H9 (cell line): ENCODE data around the gene SIVA1. TPM values are rescaled to one million over a fixed set of nuclear protein-coding genes. Genes with fewer than 3 reads are reported as not detected.

ENCODE experiments used
- DNase-seq: peaks from one replicate; pipeline ENCODE4 v3.0.0-alpha.2; 2017
- H2AFZ ChIP-seq: one replicate; pipeline ENCODE4 v1.6.1; 2013; ENCODE audit warnings: mild to moderate bottlenecking, low read length, control low read depth, moderate library complexity
- H2AK5ac ChIP-seq: 2 replicates; pipeline ENCODE4 v1.6.1; 2013; ENCODE audit warnings: low read length, control low read depth, mixed read lengths; ENCODE audit not compliant: insufficient read length
- H2BK120ac ChIP-seq: one replicate; pipeline ENCODE4 v1.6.1; 2013; ENCODE audit warnings: low read depth, mild to moderate bottlenecking, low read length, control low read depth, inconsistent platforms; ENCODE audit not compliant: poor library complexity, severe bottlenecking
- H2BK12ac ChIP-seq: 2 replicates; pipeline ENCODE4 v1.6.1; 2013; ENCODE audit warnings: low read length, control low read depth, mixed read lengths, low read depth; ENCODE audit not compliant: insufficient read length
- H2BK15ac ChIP-seq: 2 replicates; pipeline ENCODE4 v1.6.1; 2013; ENCODE audit warnings: low read depth, low read length, control low read depth
- H2BK20ac ChIP-seq: one replicate; pipeline ENCODE4 v1.6.1; 2013; ENCODE audit warnings: low read depth, mild to moderate bottlenecking, low read length, control low read depth, inconsistent platforms; ENCODE audit not compliant: poor library complexity, severe bottlenecking
- H2BK5ac ChIP-seq: 2 replicates; pipeline ENCODE4 v1.6.1; 2013; ENCODE audit warnings: low read length, control low read depth, mixed read lengths; ENCODE audit not compliant: insufficient read length
- H3K14ac ChIP-seq: 2 replicates; pipeline ENCODE4 v1.6.1; 2013; ENCODE audit warnings: low read length, control low read depth; ENCODE audit not compliant: insufficient read depth
- H3K18ac ChIP-seq: 2 replicates; pipeline ENCODE4 v1.6.1; 2013; ENCODE audit warnings: low read depth, mild to moderate bottlenecking, mixed read lengths, low read length, control low read depth; ENCODE audit not compliant: insufficient read length
- H3K23ac ChIP-seq: 2 replicates; pipeline ENCODE4 v1.6.1; 2013; ENCODE audit warnings: low read length, control low read depth, mixed read lengths, low read depth; ENCODE audit not compliant: insufficient read length
- H3K23me2 ChIP-seq: 2 replicates; pipeline ENCODE4 v1.6.1; 2013; ENCODE audit warnings: low read depth, mild to moderate bottlenecking, mixed read lengths, low read length, control low read depth; ENCODE audit not compliant: insufficient read length, poor library complexity, severe bottlenecking
- H3K27ac ChIP-seq: 2 replicates; pipeline ENCODE4 v1.5.1; 2013; ENCODE audit warnings: low read length, control low read depth, mixed read lengths, low read depth; ENCODE audit not compliant: insufficient read length
- H3K27me3 ChIP-seq: 2 replicates; pipeline ENCODE4 v1.6.1; 2013; ENCODE audit warnings: low read length, control low read depth, inconsistent platforms; ENCODE audit not compliant: insufficient read depth
- H3K4ac ChIP-seq: 2 replicates; pipeline ENCODE4 v1.6.1; 2013; ENCODE audit warnings: low read depth, mild to moderate bottlenecking, control low read depth, inconsistent platforms, low read length, moderate library complexity
- H3K4me1 ChIP-seq: 2 replicates; pipeline ENCODE4 v1.6.1; 2013; ENCODE audit warnings: low read length, control low read depth, inconsistent platforms; ENCODE audit not compliant: insufficient read depth
- H3K4me2 ChIP-seq: 2 replicates; pipeline ENCODE4 v1.6.1; 2013; ENCODE audit warnings: low read length, control low read depth, mixed read lengths; ENCODE audit not compliant: insufficient read length, insufficient read depth
- H3K56ac ChIP-seq: 2 replicates; pipeline ENCODE4 v1.6.1; 2013; ENCODE audit warnings: low read depth, mild to moderate bottlenecking, mixed read lengths, low read length, control low read depth; ENCODE audit not compliant: insufficient read length
- H3K79me1 ChIP-seq: 2 replicates; pipeline ENCODE4 v1.6.1; 2013; ENCODE audit warnings: low read depth, mild to moderate bottlenecking, moderate library complexity, low read length, control low read depth, inconsistent platforms; ENCODE audit not compliant: insufficient read depth, poor library complexity, severe bottlenecking
- H3K79me2 ChIP-seq: 2 replicates; pipeline ENCODE4 v1.6.1; 2013; ENCODE audit warnings: low read length, control low read depth, inconsistent platforms; ENCODE audit not compliant: insufficient read depth
- H3K9ac ChIP-seq: 2 replicates; pipeline ENCODE4 v1.6.1; 2013; ENCODE audit warnings: low read length, control low read depth, mixed read lengths; ENCODE audit not compliant: insufficient read length; ENCODE audit errors: extremely low read depth
- H3K9me3 ChIP-seq: one replicate; pipeline ENCODE4 v1.6.1; 2013; ENCODE audit warnings: low read depth, low read length, inconsistent platforms; ENCODE audit not compliant: control insufficient read depth
- H3T11ph ChIP-seq: one replicate; pipeline ENCODE4 v1.6.1; 2013; ENCODE audit warnings: mild to moderate bottlenecking, low read length, control low read depth, inconsistent platforms
- H4K20me1 ChIP-seq: one replicate; pipeline ENCODE4 v1.6.1; 2013; ENCODE audit not compliant: control insufficient read depth, insufficient read length, insufficient read depth
- H4K5ac ChIP-seq: 2 replicates; pipeline ENCODE4 v1.6.1; 2013; ENCODE audit warnings: low read depth, mild to moderate bottlenecking, mixed read lengths, low read length, control low read depth; ENCODE audit not compliant: insufficient read length
- H4K8ac ChIP-seq: replicated peaks from 2 replicates; pipeline ENCODE4 v1.6.1; 2013; ENCODE audit warnings: low read length, control low read depth, mixed read lengths, low read depth; ENCODE audit not compliant: insufficient read length
- H4K91ac ChIP-seq: 2 replicates; pipeline ENCODE4 v1.6.1; 2013; ENCODE audit warnings: low read depth, mild to moderate bottlenecking, moderate library complexity, mixed read lengths, low read length, control low read depth; ENCODE audit not compliant: insufficient read length
- H3K27ac Mint-ChIP-seq, 3 experiments: 2 replicates in 2 of 3; 3 replicates in 1 of 3; pipeline ENCODE4 v1.8.0; 2020 to 2021; ENCODE audit warnings: mixed read lengths in 3 of 3, mild to moderate bottlenecking in 1 of 3, moderate library complexity in 1 of 3
- H3K27me3 Mint-ChIP-seq: 2 replicates; pipeline ENCODE4 v1.8.0; 2021; ENCODE audit warnings: low read depth, mild to moderate bottlenecking, moderate library complexity, mixed read lengths
- H3K36me3 Mint-ChIP-seq, 3 experiments: 2 replicates in 2 of 3; 3 replicates in 1 of 3; pipeline ENCODE4 v1.8.0; 2020 to 2021; ENCODE audit warnings: low read depth in 3 of 3, mixed read lengths in 3 of 3; ENCODE audit not compliant: insufficient read depth in 1 of 3
- H3K4me1 Mint-ChIP-seq, 2 experiments: 2 replicates each; pipeline ENCODE4 v1.8.0; 2020; ENCODE audit warnings: mixed read lengths in 2 of 2
- H3K4me3 Mint-ChIP-seq, 2 experiments: 2 replicates in 1 of 2; 3 replicates in 1 of 2; pipeline ENCODE4 v1.8.0; 2020 to 2021; ENCODE audit warnings: mild to moderate bottlenecking in 2 of 2, mixed read lengths in 2 of 2, moderate library complexity in 1 of 2
- H3K9me3 Mint-ChIP-seq, 2 experiments: 2 replicates in 1 of 2; 3 replicates in 1 of 2; pipeline ENCODE4 v1.8.0; 2020; ENCODE audit warnings: mild to moderate bottlenecking in 2 of 2, mixed read lengths in 2 of 2, moderate library complexity in 1 of 2
- CTCF ChIP-seq: fragments of 200-600 bp; sonication (generic); conservative IDR thresholded peaks from 3 replicates; pipeline ENCODE4 v1.8.0; 2021; ENCODE audit warnings: antibody characterized with exemption, mild to moderate bottlenecking
- WGBS: extraction: QIAGEN DNeasy Blood & Tissue Kit; methylation state at CpG from one replicate; pipeline ENCODE4 v1.1.7; 2013; ENCODE audit warnings: missing lambda C conversion rate, low lambda C conversion rate, mixed read lengths; ENCODE audit not compliant: insufficient read length; ENCODE audit errors: extremely low coverage; 5-methylcytosine and 5-hydroxymethylcytosine counted together
- total RNA-seq: library from RNA; stranded (reverse); gene quantifications from 2 replicates; pipeline ENCODE4 v1.2.1, GENCODE V29; 2021

SIVA1 gene
- total RNA-seq, 1 experiment from 2014 or later: 125 TPM

GRCh38 chr14:104797115-104798044, 44.4 kb downstream of the SIVA1 start:
- Mint-ChIP-seq H3K27ac (no peak overlapping the region), H3K36me3 (peaks cover 0 to 2% (median under 1%) of the 10 kb centered on the region in 3 experiments; a peak in 1 of 7 replicates), H3K4me1 (peaks cover 36 to 60% of the 10 kb centered on the region in 2 experiments), H3K4me3 (peak overlapping the region in 1 of 2 experiments; percentile 54; a peak in 3 of 5 replicates), H3K27me3 (peaks cover 56% of the 10 kb centered on the region), H3K9me3 (no peaks in the 10 kb centered on the region; a peak in 1 of 5 replicates)
- Histone ChIP-seq H3K27ac (no peak overlapping the region), H3K27me3 (peaks cover 19% of the 10 kb centered on the region; the same call in 1 of the 2 replicates), H2AK5ac (no peak overlapping the region), H3K4me1 (peaks cover 6% of the 10 kb centered on the region; the same call in 1 of the 2 replicates), H4K8ac (no peak overlapping the region), H3K79me1 (peaks cover 3% of the 10 kb centered on the region), H3K9me3 (no peaks in the 10 kb centered on the region), H4K20me1 (no peaks in the 10 kb centered on the region), H3K79me2 (no peaks in the 10 kb centered on the region; the same call in 1 of the 2 replicates), H2BK5ac (no peak overlapping the region), H3K9ac (no peak overlapping the region), H2BK12ac (no peak overlapping the region), H2BK120ac (no peak overlapping the region), H3K18ac (no peak overlapping the region), H3K56ac (no peak overlapping the region), H3T11ph (no peak overlapping the region), H3K23ac (no peak overlapping the region), H3K4me2 (no peak overlapping the region), H2BK20ac (no peak overlapping the region), H3K23me2 (peaks cover 21% of the 10 kb centered on the region), H2AFZ (no peak overlapping the region), H4K91ac (no peak overlapping the region), H4K5ac (no peak overlapping the region), H3K4ac (no peak overlapping the region), H3K14ac (no peak overlapping the region), H2BK15ac (no peak overlapping the region)
- DNase-seq: no peak
- WGBS: no CpG with 5 or more reads among the region's 18 CpGs
- no peak for TF ChIP-seq CTCF
